HEK293 (cell line): ENCODE results near the gene PBX3.

Experiments
- CTCF ChIA-PET: fragments of 350-600 bp; formaldehyde crosslinking; extraction: SDS; loops from one replicate; lab custom pipeline; 2021; ENCODE audit warnings: antibody characterized with exemption; lab: Yijun Ruan, JAX
- POLR2A ChIA-PET: fragments of 300-600 bp; formaldehyde crosslinking; extraction: SDS; loops from one replicate; lab custom pipeline; 2020; ENCODE audit warnings: antibody characterized with exemption, inconsistent platforms; lab: Yijun Ruan, JAX
- H3K27ac ChIP-seq: fragments of 200-500 bp; sonication (Bioruptor generic); 2 replicates; pipeline ENCODE4 v1.5.1; 2014; ENCODE audit warnings: low read depth, low read length, control low read depth, inconsistent platforms; ENCODE audit errors: extremely low read depth
- H3K36me3 ChIP-seq, 2 experiments: fragments of 200-500 bp in 1 of 2; sonication (Bioruptor generic) in 1 of 2; 1 replicate in 1 of 2; 2 replicates in 1 of 2; pipeline ENCODE4 v1.5.1; 2014 to 2017; ENCODE audit warnings: inconsistent platforms in 2 of 2, low read length in 2 of 2; ENCODE audit not compliant: control insufficient read depth in 2 of 2, insufficient read depth in 1 of 2
- H3K4me1 ChIP-seq: fragments of 200-500 bp; sonication (Bioruptor generic); 2 replicates; pipeline ENCODE4 v1.5.1; 2014; ENCODE audit warnings: mild to moderate bottlenecking, low read length, inconsistent platforms; ENCODE audit not compliant: control insufficient read depth, insufficient read depth
- H3K4me3 ChIP-seq: 2 replicates; pipeline ENCODE4 v1.5.1; 2011; ENCODE audit warnings: low read depth, mild to moderate bottlenecking, control low read depth, low read length, moderate library complexity
- H3K9me3 ChIP-seq: fragments of 200-500 bp; sonication (Bioruptor generic); 2 replicates; pipeline ENCODE4 v1.5.1; 2014; ENCODE audit warnings: low read depth, low read length, inconsistent platforms; ENCODE audit not compliant: control insufficient read depth, insufficient read depth
- RBAK ChIP-seq: fragments of 450-650 bp; formaldehyde crosslinking; IDR thresholded peaks from 2 replicates; pipeline ENCODE4 v1.5.1; 2016; ENCODE audit warnings: missing biosample characterization, missing genetic modification characterization
- TRIM28 ChIP-seq: IDR thresholded peaks from 2 replicates; pipeline ENCODE4 v1.6.1; 2011; ENCODE audit warnings: low read length, control low read depth, borderline replicate concordance
- ZBTB8A ChIP-seq: fragments of 450-650 bp; formaldehyde crosslinking; IDR thresholded peaks from 2 replicates; pipeline ENCODE4 v1.5.1; 2016; ENCODE audit warnings: missing biosample characterization, missing genetic modification characterization
- ZNF10 ChIP-seq: fragments of 450-650 bp; formaldehyde crosslinking; IDR thresholded peaks from 2 replicates; pipeline ENCODE4 v1.5.1; 2017; ENCODE audit warnings: missing biosample characterization, missing genetic modification characterization
- ZNF132 ChIP-seq: fragments of 450-650 bp; formaldehyde crosslinking; IDR thresholded peaks from 2 replicates; pipeline ENCODE4 v1.5.1; 2017; ENCODE audit warnings: missing biosample characterization, missing genetic modification characterization, borderline replicate concordance
- ZNF133 ChIP-seq: fragments of 450-650 bp; formaldehyde crosslinking; IDR thresholded peaks from 2 replicates; pipeline ENCODE4 v1.5.1; 2016; ENCODE audit warnings: missing biosample characterization, missing genetic modification characterization
- ZNF16 ChIP-seq: fragments of 450-650 bp; formaldehyde crosslinking; IDR thresholded peaks from 2 replicates; pipeline ENCODE4 v1.5.1; 2016; ENCODE audit warnings: low read depth, missing biosample characterization, missing genetic modification characterization
- ZNF221 ChIP-seq: fragments of 450-650 bp; formaldehyde crosslinking; IDR thresholded peaks from 2 replicates; pipeline ENCODE4 v1.5.1; 2017; ENCODE audit warnings: missing biosample characterization, missing genetic modification characterization, borderline replicate concordance
- ZNF274 ChIP-seq, 2 experiments: fragments of 200-500 bp in 1 of 2; fragments of 450-650 bp in 1 of 2; sonication (Bioruptor generic) in 1 of 2; formaldehyde crosslinking in 1 of 2; IDR thresholded peaks; 2 replicates each; pipeline versions ENCODE4 v1.5.1 to v1.6.1; 2014 to 2016; ENCODE audit warnings: borderline replicate concordance in 1 of 2, inconsistent platforms in 1 of 2, low read length in 1 of 2, missing biosample characterization in 1 of 2, missing genetic modification characterization in 1 of 2
- ZNF350 ChIP-seq: fragments of 450-650 bp; formaldehyde crosslinking; IDR thresholded peaks from 2 replicates; pipeline ENCODE4 v1.5.0; 2017; ENCODE audit warnings: missing biosample characterization, mild to moderate bottlenecking, missing genetic modification characterization
- ZNF354C ChIP-seq: fragments of 450-650 bp; formaldehyde crosslinking; IDR thresholded peaks from 2 replicates; pipeline ENCODE4 v1.5.1; 2016; ENCODE audit warnings: missing biosample characterization, missing genetic modification characterization, low read depth, borderline replicate concordance
- ZNF391 ChIP-seq: fragments of 450-650 bp; formaldehyde crosslinking; IDR thresholded peaks from 2 replicates; pipeline ENCODE4 v1.5.1; 2016; ENCODE audit warnings: low read depth, missing biosample characterization, missing genetic modification characterization, borderline replicate concordance
- ZNF404 ChIP-seq: fragments of 450-650 bp; formaldehyde crosslinking; IDR thresholded peaks from 2 replicates; pipeline ENCODE4 v1.5.1; 2017; ENCODE audit warnings: missing biosample characterization, missing genetic modification characterization
- ZNF416 ChIP-seq: fragments of 450-650 bp; formaldehyde crosslinking; IDR thresholded peaks from 2 replicates; pipeline ENCODE4 v1.5.1; 2016; ENCODE audit warnings: missing biosample characterization, missing genetic modification characterization
- ZNF423 ChIP-seq: fragments of 450-650 bp; formaldehyde crosslinking; IDR thresholded peaks from 2 replicates; pipeline ENCODE4 v1.5.1; 2016; ENCODE audit warnings: missing biosample characterization, missing genetic modification characterization
- ZNF48 ChIP-seq: fragments of 450-650 bp; formaldehyde crosslinking; IDR thresholded peaks from 2 replicates; pipeline ENCODE4 v1.5.1; 2016; ENCODE audit warnings: missing biosample characterization, missing genetic modification characterization
- ZNF571 ChIP-seq: fragments of 450-650 bp; formaldehyde crosslinking; IDR thresholded peaks from 2 replicates; pipeline ENCODE4 v1.5.0; 2017; ENCODE audit warnings: missing biosample characterization, missing genetic modification characterization
- ZNF624 ChIP-seq: fragments of 450-650 bp; formaldehyde crosslinking; IDR thresholded peaks from 2 replicates; pipeline ENCODE4 v1.5.1; 2017; ENCODE audit warnings: missing biosample characterization, missing genetic modification characterization
- ZNF626 ChIP-seq: fragments of 450-650 bp; sonication (Bioruptor Pico); formaldehyde crosslinking; IDR thresholded peaks from 2 replicates; pipeline ENCODE4 v1.5.1; 2018; ENCODE audit warnings: missing biosample characterization, missing genetic modification characterization, inconsistent platforms
- ZNF791 ChIP-seq: fragments of 450-650 bp; formaldehyde crosslinking; IDR thresholded peaks from 2 replicates; pipeline ENCODE4 v1.5.1; 2016; ENCODE audit warnings: missing biosample characterization, missing genetic modification characterization
- TF ChIP-seq, protein P1 (sequence below): fragments of 450-650 bp; formaldehyde crosslinking; IDR thresholded peaks from 2 replicates; pipeline ENCODE4 v1.5.1; 2017; ENCODE audit warnings: missing biosample characterization, missing genetic modification characterization
- TF ChIP-seq, protein P2 (sequence below): fragments of 450-650 bp; formaldehyde crosslinking; IDR thresholded peaks from 2 replicates; pipeline ENCODE4 v1.5.1; 2016; ENCODE audit warnings: missing biosample characterization, missing genetic modification characterization
- TF ChIP-seq, protein P3 (sequence below): fragments of 450-650 bp; formaldehyde crosslinking; IDR thresholded peaks from 2 replicates; pipeline ENCODE4 v1.5.1; 2016; ENCODE audit warnings: missing biosample characterization, missing genetic modification characterization
- TF ChIP-seq, protein P4 (sequence below): fragments of 450-650 bp; formaldehyde crosslinking; conservative IDR thresholded peaks from 2 replicates; pipeline ENCODE4 v1.5.1; 2016; ENCODE audit warnings: low read depth, missing biosample characterization, missing genetic modification characterization

PBX3 gene

DNA sequence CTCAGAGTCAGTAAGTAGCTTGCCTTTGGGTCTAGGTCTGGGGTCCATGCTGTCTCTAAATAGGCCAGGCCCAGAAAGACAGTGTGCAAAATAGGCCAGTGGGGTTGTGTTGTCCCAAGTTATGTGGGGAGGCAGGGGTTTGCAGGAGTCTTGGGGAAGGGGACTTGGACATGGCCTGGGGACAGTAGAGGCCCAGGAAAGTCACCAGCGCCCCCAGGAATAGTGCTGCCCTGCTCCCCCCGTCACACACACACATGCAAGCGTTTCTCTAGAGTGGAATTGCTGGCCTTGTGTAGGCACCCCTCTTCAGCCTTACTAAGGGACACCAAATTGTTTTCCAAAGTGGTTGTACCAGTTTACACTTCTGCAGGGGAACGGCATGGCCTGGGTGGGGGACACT is 227.5 kb downstream of the PBX3 start (continued):
- TF ChIP-seq ZNF16 (tag by site-specific recombination), result no peak
- TF ChIP-seq ZNF221, result no peak
- TF ChIP-seq ZNF132 (tag by site-specific recombination), result no peak
- TF ChIP-seq ZNF624, result no peak
- TF ChIP-seq ZNF391, result no peak
- TF ChIP-seq ZNF423 (tag by site-specific recombination), result no peak

DNA sequence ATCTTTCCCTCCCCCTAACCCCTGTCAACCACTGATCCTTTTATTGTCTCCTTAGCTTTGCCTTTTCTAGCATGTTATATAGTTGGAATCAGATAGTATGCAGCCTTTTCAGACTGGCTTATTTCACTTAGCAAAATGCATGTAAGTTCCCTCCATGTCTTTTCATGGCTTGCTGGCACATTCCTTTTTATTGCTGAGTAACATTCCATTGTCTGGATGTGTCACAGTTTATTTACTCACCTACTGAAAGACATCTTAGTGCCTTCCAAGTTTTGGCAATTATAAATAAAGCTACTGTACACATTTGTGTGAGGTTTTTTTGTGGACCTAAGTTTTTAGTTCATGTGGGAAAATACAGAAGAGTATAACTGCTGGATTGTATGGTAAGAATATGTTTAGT is 230.1 kb downstream of the PBX3 start:
- CTCF ChIA-PET, result no interaction called here
- no peak overlapping the region for H3K4me3 ChIP-seq
- no peaks in the 10 kb centered on the region for H3K4me1 ChIP-seq
- TF ChIP-seq ZNF48 (tag by site-specific recombination), result no peak
- TF ChIP-seq, protein P1, sequence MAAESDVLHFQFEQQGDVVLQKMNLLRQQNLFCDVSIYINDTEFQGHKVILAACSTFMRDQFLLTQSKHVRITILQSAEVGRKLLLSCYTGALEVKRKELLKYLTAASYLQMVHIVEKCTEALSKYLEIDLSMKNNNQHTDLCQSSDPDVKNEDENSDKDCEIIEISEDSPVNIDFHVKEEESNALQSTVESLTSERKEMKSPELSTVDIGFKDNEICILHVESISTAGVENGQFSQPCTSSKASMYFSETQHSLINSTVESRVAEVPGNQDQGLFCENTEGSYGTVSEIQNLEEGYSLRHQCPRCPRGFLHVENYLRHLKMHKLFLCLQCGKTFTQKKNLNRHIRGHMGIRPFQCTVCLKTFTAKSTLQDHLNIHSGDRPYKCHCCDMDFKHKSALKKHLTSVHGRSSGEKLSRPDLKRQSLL (tag by site-specific recombination), result no peak
- TF ChIP-seq, protein P2, sequence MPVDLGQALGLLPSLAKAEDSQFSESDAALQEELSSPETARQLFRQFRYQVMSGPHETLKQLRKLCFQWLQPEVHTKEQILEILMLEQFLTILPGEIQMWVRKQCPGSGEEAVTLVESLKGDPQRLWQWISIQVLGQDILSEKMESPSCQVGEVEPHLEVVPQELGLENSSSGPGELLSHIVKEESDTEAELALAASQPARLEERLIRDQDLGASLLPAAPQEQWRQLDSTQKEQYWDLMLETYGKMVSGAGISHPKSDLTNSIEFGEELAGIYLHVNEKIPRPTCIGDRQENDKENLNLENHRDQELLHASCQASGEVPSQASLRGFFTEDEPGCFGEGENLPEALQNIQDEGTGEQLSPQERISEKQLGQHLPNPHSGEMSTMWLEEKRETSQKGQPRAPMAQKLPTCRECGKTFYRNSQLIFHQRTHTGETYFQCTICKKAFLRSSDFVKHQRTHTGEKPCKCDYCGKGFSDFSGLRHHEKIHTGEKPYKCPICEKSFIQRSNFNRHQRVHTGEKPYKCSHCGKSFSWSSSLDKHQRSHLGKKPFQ (tag by site-specific recombination), result no peak
- TF ChIP-seq TRIM28, result no peak
- no peak for TF ChIP-seq ZNF416
- no peak for TF ChIP-seq ZNF10 (tag by site-specific recombination)
- TF ChIP-seq ZNF350, result no peak
- no peak for TF ChIP-seq RBAK (tag by site-specific recombination)
- no peak for TF ChIP-seq ZNF274 (IDR thresholded peaks at IDR 0.05; ENCODE audit: low read length)
- no peak for TF ChIP-seq ZNF274 (tag by site-specific recombination; IDR thresholded peaks at IDR 0.05; ENCODE audit: borderline replicate concordance)
- no peak for TF ChIP-seq ZNF133 (tag by site-specific recombination)
- TF ChIP-seq, protein P3, sequence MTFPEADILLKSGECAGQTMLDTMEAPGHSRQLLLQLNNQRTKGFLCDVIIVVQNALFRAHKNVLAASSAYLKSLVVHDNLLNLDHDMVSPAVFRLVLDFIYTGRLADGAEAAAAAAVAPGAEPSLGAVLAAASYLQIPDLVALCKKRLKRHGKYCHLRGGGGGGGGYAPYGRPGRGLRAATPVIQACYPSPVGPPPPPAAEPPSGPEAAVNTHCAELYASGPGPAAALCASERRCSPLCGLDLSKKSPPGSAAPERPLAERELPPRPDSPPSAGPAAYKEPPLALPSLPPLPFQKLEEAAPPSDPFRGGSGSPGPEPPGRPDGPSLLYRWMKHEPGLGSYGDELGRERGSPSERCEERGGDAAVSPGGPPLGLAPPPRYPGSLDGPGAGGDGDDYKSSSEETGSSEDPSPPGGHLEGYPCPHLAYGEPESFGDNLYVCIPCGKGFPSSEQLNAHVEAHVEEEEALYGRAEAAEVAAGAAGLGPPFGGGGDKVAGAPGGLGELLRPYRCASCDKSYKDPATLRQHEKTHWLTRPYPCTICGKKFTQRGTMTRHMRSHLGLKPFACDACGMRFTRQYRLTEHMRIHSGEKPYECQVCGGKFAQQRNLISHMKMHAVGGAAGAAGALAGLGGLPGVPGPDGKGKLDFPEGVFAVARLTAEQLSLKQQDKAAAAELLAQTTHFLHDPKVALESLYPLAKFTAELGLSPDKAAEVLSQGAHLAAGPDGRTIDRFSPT, result no peak
- TF ChIP-seq ZNF404 (tag by site-specific recombination), result no peak
- no peak for TF ChIP-seq ZBTB8A (tag by site-specific recombination)
- no peak for TF ChIP-seq ZNF221
- no peak for TF ChIP-seq ZNF354C (tag by site-specific recombination)
- TF ChIP-seq ZNF626 (tag by site-specific recombination), result no peak
- TF ChIP-seq ZNF571 (tag by site-specific recombination), result no peak
- no peak for TF ChIP-seq ZNF791 (tag by site-specific recombination)
- TF ChIP-seq, protein P4, sequence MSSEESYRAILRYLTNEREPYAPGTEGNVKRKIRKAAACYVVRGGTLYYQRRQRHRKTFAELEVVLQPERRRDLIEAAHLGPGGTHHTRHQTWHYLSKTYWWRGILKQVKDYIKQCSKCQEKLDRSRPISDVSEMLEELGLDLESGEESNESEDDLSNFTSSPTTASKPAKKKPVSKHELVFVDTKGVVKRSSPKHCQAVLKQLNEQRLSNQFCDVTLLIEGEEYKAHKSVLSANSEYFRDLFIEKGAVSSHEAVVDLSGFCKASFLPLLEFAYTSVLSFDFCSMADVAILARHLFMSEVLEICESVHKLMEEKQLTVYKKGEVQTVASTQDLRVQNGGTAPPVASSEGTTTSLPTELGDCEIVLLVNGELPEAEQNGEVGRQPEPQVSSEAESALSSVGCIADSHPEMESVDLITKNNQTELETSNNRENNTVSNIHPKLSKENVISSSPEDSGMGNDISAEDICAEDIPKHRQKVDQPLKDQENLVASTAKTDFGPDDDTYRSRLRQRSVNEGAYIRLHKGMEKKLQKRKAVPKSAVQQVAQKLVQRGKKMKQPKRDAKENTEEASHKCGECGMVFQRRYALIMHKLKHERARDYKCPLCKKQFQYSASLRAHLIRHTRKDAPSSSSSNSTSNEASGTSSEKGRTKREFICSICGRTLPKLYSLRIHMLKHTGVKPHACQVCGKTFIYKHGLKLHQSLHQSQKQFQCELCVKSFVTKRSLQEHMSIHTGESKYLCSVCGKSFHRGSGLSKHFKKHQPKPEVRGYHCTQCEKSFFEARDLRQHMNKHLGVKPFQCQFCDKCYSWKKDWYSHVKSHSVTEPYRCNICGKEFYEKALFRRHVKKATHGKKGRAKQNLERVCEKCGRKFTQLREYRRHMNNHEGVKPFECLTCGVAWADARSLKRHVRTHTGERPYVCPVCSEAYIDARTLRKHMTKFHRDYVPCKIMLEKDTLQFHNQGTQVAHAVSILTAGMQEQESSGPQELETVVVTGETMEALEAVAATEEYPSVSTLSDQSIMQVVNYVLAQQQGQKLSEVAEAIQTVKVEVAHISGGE (tag by site-specific recombination), result no peak
- TF ChIP-seq, all 188 proteins: peak for 0
- Histone ChIP-seq H3K9me3 (no peaks in the 10 kb centered on the region; the same call in 1 of the 2 replicates), H3K36me3 (no peaks in the 10 kb centered on the region), H3K27ac (no peak overlapping the region)
- POLR2A ChIA-PET, result no interaction called here
